Measurements from ENCODE around the gene KIAA1614.

KIAA1614 gene

DNA sequence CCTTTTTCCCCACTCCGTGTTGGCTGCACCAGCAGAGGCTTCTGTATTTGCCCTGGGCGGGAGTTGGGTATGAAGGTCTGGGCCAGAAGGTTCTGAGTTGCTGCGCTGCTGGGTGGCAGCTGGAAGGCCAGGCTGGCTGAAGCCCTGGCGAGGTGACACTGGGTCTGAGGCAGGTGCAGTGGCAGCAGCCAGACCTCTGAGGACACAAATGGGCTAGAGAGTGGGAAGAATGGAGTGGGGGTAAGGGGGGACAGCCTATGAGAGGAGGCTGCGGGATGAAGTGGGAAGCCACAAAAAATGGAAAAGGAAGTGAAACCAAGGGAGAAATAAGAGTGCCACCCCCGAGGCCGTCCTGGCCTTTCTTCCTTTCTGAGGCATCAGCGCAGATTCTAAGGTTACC lies 56.7 kb downstream of the KIAA1614 start:
- H3K4me3 ChIP-seq (ENCODE audit: low read depth, low read length) = no peak overlapping the region
- TF ChIP-seq, protein P1, sequence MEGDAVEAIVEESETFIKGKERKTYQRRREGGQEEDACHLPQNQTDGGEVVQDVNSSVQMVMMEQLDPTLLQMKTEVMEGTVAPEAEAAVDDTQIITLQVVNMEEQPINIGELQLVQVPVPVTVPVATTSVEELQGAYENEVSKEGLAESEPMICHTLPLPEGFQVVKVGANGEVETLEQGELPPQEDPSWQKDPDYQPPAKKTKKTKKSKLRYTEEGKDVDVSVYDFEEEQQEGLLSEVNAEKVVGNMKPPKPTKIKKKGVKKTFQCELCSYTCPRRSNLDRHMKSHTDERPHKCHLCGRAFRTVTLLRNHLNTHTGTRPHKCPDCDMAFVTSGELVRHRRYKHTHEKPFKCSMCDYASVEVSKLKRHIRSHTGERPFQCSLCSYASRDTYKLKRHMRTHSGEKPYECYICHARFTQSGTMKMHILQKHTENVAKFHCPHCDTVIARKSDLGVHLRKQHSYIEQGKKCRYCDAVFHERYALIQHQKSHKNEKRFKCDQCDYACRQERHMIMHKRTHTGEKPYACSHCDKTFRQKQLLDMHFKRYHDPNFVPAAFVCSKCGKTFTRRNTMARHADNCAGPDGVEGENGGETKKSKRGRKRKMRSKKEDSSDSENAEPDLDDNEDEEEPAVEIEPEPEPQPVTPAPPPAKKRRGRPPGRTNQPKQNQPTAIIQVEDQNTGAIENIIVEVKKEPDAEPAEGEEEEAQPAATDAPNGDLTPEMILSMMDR (IDR thresholded peaks at IDR 0.05; ENCODE audit: insufficient read depth, low read depth, low read length, missing control alignments) = no peak
- DNase-seq (ENCODE audit: low read depth) = no peak

DNA sequence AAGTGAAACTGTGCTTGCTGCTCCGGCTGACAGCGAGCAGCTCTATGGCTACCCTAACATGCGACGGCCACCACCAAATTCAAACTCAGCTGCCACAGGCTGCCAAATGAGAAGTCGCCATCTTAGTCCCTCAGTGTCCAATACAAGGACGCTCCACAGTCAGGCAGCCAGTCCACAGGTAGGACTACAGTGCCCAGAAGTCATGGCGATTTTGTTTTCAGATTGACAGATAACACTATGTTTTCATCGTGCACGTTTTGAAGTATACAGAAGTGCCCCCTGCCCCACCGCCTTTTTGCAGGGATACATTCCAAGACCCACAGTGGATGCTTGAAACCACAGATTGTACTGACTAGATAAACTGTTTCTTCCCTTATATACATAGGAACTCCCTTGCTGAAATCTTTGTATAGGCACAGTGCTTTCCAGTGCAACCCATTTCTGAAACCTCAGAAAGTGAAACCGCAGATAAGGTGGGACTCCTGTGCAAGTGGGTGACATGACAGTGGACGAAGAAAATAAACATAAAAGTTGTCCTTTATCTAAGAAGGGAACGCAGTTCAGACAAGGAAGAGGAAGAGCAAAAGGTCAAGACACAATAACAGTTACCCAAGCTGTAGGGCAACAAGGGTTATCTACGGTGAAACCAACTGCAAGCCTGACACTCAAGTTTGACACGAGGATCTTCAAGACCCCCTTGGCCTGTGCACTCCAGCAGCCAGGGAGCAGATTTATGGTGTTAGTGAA lies 57.8 kb downstream of the KIAA1614 start:
- no peak for DNase-seq (ENCODE audit: low read depth)
- TF ChIP-seq, protein P1 (IDR thresholded peaks at IDR 0.05; ENCODE audit: insufficient read depth, low read depth, low read length, missing control alignments) = no peak
- H3K4me3 ChIP-seq (ENCODE audit: low read depth, low read length) = no peak overlapping the region

DNA sequence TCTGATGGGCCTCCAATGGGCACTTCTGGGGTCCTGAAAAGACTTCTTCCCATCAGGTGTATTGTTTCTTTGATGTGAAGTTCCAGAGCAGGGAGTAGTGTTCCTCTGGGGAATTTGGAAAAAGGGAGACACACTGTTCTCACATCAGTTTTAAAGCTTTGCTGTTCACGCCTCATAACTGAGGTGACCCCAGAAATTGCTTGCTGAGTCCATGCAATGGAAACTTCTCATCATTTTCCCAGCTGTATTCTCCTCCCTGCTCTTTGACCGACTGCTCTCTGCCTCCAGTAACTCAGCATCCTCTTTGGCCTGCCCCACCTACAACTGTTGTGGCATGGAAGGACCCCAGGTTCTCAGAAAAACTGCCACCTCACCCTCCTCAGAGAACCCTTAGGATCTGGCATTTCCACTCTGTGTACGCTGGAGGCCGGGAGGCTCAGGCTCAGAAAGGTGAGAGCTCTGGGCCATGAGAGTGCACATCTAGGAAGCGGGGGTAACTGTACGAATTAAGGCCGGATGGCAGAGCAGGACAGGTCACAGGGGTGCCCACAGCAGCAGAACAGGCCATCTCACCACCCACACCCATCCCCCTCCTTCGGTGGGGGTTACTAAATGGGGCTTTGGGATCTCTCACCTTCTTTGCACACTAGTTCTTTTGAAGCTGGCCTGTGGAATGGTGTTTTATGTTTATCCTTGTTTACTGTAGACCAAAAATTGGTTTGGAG lies 58.7 kb downstream of the KIAA1614 start:
- DNase-seq (ENCODE audit: low read depth) = no peak
- H3K4me3 ChIP-seq (ENCODE audit: low read depth, low read length) = no peak overlapping the region
- TF ChIP-seq, protein P1 (IDR thresholded peaks at IDR 0.05; ENCODE audit: insufficient read depth, low read depth, low read length, missing control alignments) = no peak

DNA sequence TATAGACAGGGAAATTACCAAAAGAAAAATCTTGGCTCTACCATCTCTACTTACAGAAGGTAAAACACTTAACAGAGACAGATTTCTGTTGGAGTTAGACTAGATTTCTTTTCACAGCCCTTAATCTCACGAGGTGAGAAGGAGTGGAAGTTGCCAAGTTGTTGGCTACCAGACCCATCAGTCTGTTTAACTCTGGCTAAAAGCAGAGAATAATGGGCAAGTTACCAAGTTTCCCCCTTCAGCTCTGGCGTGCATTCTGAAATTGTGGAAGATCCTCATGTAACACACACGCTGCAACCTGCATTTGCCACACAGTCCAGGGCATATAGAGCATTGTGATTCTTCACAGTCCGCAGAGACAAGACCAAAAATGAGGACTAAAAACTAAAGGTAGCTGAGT lies 60.7 kb downstream of the KIAA1614 start:
- DNase-seq (ENCODE audit: low read depth) = no peak
- TF ChIP-seq, protein P1 (IDR thresholded peaks at IDR 0.05; ENCODE audit: insufficient read depth, low read depth, low read length, missing control alignments) = no peak
- no peak overlapping the region for H3K4me3 ChIP-seq (ENCODE audit: low read depth, low read length)

DNA sequence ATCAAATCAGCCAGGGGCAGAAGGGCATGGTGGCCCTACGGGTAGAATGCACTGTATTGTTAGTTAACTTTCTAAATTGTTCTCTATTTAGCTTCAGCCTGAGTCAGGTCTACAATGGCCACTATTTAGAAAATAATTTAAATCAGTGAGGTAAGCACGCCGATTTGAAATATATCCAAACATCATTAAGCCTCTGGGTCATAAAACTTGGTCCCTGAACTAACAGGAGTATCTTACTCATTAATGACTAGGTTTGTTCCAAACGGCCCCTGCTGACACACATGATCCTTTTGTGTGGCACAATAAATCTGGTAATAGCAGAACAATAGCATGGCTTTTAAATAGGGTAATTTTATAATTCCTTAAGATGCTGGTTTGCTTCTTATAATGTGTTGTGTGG lies 61.5 kb downstream of the KIAA1614 start:
- H3K4me3 ChIP-seq (ENCODE audit: low read depth, low read length) = no peak overlapping the region
- TF ChIP-seq, protein P1 (IDR thresholded peaks at IDR 0.05; ENCODE audit: insufficient read depth, low read depth, low read length, missing control alignments) = no peak
- DNase-seq (ENCODE audit: low read depth) = no peak

DNA sequence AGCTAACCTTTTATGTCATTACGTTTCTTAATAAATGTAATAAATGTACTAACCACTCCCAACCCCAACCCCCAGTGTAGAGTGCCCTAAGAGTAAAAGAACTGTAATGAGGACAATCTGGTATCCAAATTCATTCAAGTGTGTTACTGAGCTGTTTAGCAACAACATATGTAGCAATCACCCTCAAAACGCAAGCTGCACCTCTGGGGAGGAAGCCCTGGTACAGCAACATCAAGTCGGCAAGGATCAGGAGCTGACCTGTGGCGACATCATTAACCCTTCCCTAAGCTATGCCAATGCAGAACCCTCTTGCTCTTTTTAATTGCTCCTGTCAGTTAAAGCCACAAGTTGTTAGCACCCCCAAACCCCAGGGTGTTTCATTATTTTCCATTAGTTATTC lies 62.9 kb downstream of the KIAA1614 start:
- no peak for DNase-seq (ENCODE audit: low read depth)
- H3K4me3 ChIP-seq (ENCODE audit: low read depth, low read length) = no peak overlapping the region
- TF ChIP-seq, protein P1 (IDR thresholded peaks at IDR 0.05; ENCODE audit: insufficient read depth, low read depth, low read length, missing control alignments) = no peak

Data from GM12865 (cell line).